Omental fat pad (tissue), 4 donors: ENCODE measurements around the gene ST3GAL3. TPM values are rescaled to one million over a fixed set of nuclear protein-coding genes. Genes with fewer than 3 reads are reported as not detected.

Source experiments
- ATAC-seq: fragments of 150-250 bp; one replicate; pipeline ENCODE4 v1.9.1; 2016; ENCODE audit warnings: mild to moderate bottlenecking, moderate library complexity; ENCODE audit not compliant: low FRiP score
- DNase-seq: peaks from one replicate; pipeline ENCODE4 v3.0.0-alpha.2; 2019; ENCODE audit warnings: low spot score
- CTCF ChIP-seq, 3 donors: fragments of 450-650 bp; IDR thresholded peaks; one replicate each; pipeline ENCODE4 v1.5.1; 2016 to 2017; ENCODE audit warnings: antibody characterized with exemption in 3 of 3, mild to moderate bottlenecking in 3 of 3, moderate library complexity in 2 of 3
- total RNA-seq, 4 donors: library from RNA; depleted of rRNA; stranded (reverse); fragments of >200 nt; gene quantifications; one replicate each; pipeline ENCODE4 v1.1.0, GENCODE V29; 2016

The ST3GAL3 gene
- total RNA-seq, 4 donors from 2014 or later: 13.4 to 23.9 (median 20.1) TPM

GRCh38 chr1:43669878-43670277, 37.5 kb upstream of the ST3GAL3 start:
- no peak for ATAC-seq
- no peak for TF ChIP-seq CTCF (IDR thresholded peaks at IDR 0.05)
- DNase-seq: no peak

GRCh38 chr1:43671193-43671592, 36.1 kb upstream of the ST3GAL3 start:
- ATAC-seq (no peak), DNase-seq (no peak)
- TF ChIP-seq CTCF (IDR thresholded peaks at IDR 0.05): no peak

- TF ChIP-seq CTCF (IDR thresholded peaks at IDR 0.05): no peak
- DNase-seq: no peak
- ATAC-seq: peak; percentile 56
Observed at GRCh38 chr1:43671626-43672330, 35.6 kb upstream of the ST3GAL3 start.

- ATAC-seq (no peak), DNase-seq (no peak)
- no peak for TF ChIP-seq CTCF (IDR thresholded peaks at IDR 0.05)
Observed at GRCh38 chr1:43673261-43673660, 34.1 kb upstream of the ST3GAL3 start.

- no peak for TF ChIP-seq CTCF (IDR thresholded peaks at IDR 0.05)
- no peak for ATAC-seq
Observed at GRCh38 chr1:43678940-43679339, 28.4 kb upstream of the ST3GAL3 start.

GRCh38 chr1:43683560-43683959, 23.8 kb upstream of the ST3GAL3 start:
- no peak for ATAC-seq
- no peak for DNase-seq
- no peak for TF ChIP-seq CTCF (IDR thresholded peaks at IDR 0.05)

More at GRCh38 chr1:43678940-43679339, 28.4 kb upstream of the ST3GAL3 start:
- DNase-seq: no peak

- no peak for ATAC-seq
- TF ChIP-seq CTCF (IDR thresholded peaks at IDR 0.05): no peak
- no peak for DNase-seq
Observed at GRCh38 chr1:43686801-43687200, 20.5 kb upstream of the ST3GAL3 start.
